ENCODE data around the gene SYNDIG1L.

SYNDIG1L gene

GRCh38 chr14:74429221-74429691 is 3.2 kb upstream of the SYNDIG1L start:
- DNase-seq: no peak

DNA sequence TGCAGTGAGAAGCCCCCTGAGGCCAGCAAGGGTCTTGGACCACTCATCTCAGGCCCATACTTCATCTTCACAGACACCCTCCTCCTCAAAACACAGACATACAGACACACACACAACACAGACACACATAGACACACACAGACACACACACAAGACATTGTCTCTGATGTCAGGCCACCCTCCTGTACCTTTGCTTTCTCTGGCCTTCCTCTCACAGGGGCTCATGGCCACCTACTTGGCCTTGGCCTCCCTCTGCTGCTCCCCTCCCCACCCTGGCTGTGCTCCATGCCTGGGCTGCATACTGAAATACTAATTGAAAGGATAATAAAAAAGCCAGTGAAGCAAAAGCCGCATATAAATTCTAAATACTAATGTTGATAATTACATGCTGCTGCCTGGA is 1.6 kb upstream of the SYNDIG1L start:
- DNase-seq: no peak

DNA sequence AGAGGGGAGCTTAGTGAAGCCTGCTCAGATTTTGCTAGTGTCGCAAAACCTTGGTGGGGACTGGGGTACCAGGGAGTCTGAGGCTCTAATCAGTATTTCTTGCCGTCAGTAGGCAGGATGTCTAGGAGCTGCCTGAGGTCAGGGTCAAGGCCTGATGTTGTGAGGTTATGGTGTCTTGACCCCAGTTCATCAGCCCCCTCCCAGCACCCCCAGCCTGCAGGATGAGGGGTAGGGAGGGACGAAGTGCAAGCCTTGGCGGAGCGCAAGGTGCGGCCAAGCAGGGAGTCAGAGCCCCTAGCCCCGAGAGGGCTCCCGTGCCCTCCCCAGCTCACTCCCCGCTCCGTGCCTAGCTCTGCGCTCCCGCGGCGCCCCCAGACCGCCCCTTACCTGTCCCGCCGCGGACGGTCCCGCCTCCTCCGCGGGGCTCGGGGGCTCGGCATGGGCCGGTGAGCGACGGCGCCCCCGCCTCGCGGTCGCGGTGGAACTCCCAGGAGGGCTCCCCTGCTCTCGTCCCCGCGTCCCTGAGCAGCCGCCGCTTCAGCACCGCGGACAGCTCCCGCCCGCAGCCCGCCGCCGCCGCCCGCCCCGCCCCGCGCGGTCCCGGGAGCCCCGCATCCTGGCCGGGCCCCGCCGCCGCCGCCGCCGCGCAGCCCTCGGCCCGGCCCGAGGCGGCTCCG is 347 bp downstream of the SYNDIG1L start:
- peak; percentile 42 for DNase-seq

- DNase-seq: no peak
Observed at GRCh38 chr14:74424606-74425005, 1.4 kb downstream of the SYNDIG1L start.

DNA sequence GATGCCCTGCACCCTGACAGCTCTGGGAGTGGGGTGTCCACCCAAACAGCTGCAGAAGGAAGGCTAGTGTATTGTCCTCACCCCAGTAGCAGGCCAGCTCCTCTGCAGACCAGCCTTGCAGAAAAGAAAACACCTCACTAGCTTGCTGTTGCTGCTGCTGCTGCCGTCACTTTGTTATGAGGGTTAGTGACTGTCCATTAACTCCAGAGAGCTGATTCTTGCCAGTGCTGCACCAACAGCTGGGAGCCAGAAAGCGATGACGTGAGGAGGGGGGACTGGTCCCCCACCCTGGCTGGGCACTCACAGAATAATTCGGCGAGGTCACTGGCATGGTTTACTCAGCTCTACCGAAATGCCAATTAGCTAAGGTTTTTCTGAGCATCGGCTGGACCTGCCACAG is 2.8 kb downstream of the SYNDIG1L start:
- no peak for DNase-seq

- DNase-seq: no peak
Observed at GRCh38 chr14:74421981-74422380, 4.0 kb downstream of the SYNDIG1L start.

GRCh38 chr14:74419086-74419485 is 6.9 kb downstream of the SYNDIG1L start:
- no peak for DNase-seq

DNA sequence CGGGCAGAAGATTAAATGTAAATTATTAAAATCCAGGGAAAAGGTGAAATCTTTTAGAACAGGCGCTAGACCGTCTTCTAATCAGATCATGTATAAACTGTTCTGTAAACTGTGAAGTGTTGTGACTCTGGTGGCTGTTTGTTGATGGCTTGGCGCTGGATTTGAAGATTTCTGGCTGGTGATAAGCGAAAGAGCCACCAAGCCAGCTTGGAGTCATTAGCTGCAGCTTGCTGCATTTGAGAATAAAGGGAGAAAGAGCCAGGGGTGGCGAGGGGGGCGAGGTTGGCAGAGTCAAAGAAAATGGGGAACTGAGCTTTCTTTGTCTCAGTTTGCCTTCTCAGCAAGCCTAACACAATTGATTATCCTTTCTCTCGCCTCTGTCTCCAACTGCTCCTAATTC is 8.0 kb downstream of the SYNDIG1L start:
- no peak for DNase-seq

GRCh38 chr14:74417611-74418010 is 8.4 kb downstream of the SYNDIG1L start:
- no peak for DNase-seq

DNA sequence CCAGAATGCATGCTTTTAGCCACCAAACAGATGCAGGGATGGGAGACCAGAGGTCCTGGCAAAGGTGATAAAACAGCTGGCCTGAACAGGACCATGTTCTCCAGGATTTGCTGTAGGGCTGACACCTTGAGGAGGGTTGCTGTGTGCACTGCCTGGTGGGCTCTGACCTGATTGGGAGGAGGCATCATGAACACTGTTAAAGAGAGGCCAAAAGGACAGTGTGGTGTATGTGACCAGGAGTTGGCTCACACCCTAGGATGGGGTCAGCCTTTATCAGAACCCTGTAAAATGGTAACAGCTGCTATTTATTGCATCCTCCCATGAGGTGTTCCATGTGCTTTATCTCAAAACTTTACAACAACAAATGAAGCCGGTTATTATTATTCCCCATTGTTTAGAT is 8.8 kb downstream of the SYNDIG1L start:
- DNase-seq: no peak

DNA sequence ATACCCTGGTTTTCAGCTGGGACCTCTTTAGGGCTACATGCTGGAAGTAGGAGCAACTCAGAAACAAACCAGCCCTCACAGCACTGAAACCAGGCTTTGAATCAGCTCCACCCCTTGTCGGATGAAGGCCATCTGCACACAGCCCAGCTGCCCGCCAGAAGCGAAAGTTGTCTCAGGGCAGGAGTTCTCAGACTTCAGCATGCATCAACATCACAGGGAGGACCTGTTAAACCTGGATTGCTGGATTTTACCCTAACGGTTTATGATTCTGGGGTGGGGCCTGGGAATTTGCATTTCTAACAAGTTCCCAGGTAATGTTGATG is 10.9 kb downstream of the SYNDIG1L start:
- DNase-seq: no peak

- DNase-seq: peak; percentile 28
Observed at GRCh38 chr14:74414403-74415114, 11.5 kb downstream of the SYNDIG1L start.

DNA sequence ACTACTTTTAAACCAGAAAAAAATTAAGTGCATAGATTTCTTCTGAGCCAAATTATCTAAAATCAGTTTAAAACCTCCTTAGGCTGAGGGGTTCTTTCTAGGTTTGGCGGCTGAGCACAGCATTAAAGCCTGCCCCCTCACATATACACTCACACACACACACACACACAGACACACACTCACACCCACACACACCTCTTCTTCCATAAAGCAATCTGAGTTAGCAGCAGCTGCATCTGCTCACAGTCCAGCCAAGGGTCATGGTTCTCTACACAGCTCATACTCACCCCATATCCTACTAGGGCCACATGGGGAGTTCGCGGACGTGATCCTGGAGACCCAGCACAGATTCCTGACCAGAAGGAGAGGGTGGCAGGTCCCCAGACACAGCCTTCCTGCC is 12.4 kb downstream of the SYNDIG1L start:
- no peak for DNase-seq

DNA sequence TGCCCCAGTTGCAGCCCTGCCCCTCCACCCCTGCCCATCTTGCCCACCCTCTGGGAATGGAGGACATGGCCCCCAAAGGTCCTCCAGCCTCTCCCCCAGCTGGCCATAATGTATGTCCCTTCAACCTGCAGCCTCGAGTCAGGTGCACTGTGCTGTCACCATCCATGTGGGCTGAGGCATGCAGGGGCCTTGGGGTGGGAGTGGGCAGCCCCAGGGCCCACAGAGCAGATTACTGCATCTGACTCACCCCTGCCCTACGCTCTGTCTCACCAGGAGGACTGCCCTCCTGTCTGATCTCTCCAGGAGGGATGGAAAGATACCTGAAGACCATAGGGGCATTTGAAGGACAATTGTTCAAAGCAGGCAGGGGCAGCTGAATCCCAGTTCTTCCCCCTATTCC is 13.3 kb downstream of the SYNDIG1L start:
- DNase-seq: no peak

GRCh38 chr14:74411671-74412070 is 14.3 kb downstream of the SYNDIG1L start:
- DNase-seq: no peak

DNA sequence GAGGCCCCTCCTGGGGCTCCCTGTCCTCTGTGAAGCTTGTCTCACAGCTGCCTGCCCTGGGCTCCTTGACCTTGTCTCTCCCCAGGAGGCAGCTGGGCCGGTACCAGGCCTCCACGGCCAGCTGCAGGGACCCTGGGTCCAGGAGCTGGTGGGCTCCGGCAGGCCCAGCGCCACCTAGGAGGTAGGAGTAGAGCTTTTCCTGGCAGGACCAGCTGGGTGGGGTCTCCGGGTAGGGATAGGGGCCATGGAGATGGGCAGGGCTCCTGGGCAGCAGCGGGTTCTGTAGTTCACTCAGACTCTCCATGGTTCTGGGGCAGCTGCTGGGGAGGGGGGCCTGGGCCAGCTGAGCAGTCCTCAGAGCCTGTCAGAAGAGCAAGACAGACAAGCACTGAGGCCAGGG is 16.6 kb downstream of the SYNDIG1L start:
- DNase-seq: no peak

DNA sequence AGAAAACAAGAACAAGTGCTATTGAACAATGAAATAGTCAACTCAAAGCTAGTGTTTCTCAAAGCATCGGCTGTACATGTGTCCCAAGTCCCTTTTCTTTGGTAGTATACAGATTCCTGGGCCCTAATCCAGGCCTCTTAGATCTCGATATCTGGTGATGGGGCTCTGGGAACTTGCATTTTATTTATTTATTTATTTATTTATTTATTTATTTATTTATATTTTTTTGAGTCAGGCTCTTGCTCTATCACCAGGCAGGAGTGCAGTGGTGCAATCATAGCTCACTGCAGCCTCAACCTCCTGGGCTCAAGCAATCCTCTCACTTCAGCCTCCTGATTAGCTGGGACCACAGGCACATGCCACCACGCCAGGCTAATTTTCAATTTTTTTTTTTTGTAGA is 17.1 kb downstream of the SYNDIG1L start:
- no peak for DNase-seq

GRCh38 chr14:74407801-74408154 is 18.2 kb downstream of the SYNDIG1L start:
- DNase-seq: no peak

DNA sequence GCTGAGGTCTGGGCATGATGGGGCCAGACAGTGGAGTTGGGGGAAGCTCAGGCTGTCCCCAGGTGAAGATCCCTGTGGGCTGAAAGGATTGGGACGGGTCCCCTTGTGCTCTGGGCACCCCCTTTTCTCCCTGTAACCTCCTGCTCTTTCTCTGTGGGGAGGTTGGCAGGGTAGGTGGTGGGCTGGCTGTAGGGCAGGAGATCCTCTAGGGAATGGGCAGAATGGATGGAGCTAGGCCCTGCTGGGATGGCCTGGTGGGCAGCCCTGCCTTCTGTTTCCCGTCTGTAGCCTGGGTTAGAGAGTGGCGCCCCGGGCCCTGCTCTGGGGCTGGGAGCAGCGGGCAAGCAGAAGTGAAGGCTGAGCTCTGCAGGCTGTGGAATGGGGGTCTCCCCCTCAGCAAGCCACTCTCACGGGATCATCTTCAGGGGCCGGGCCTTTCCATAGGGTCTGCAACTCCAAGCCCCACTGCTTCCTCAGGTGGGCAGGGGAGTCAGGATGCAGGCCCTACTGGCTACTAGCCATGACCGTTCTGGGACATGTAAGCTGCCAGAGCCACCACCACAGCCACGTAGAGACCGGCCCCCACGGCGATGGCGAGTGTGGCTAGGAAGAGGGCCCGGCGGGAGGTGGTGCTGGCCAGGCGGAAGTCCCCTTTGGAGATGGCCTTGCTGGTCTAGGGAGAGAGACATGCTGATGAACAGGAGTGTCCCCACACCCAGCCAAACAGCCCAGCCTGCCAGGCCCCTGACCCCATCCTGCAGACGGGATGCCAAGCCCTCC is 18.8 kb downstream of the SYNDIG1L start:
- DNase-seq: no peak

DNA sequence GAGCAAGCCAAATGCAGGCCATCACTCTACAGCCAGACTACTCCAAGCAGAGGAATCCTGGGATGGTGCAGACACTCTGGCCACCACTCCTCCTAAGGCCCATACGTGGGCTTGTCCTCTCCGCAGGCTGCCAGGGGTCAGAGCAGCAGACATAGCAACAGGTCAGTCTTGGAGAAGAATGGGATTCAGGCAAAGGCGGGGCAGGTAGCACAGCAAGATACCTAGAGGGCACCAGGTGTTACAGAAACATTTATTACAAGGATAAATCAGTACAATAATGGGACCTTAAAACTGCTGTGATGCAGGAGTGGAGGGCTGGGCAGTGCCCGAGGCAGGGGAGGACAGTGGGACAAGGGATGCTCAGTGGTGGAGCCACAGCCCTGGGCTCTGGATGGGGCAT is 20.3 kb downstream of the SYNDIG1L start:
- no peak for DNase-seq

- DNase-seq: no peak
Observed at GRCh38 chr14:74404435-74404834, 21.6 kb downstream of the SYNDIG1L start.

DNA sequence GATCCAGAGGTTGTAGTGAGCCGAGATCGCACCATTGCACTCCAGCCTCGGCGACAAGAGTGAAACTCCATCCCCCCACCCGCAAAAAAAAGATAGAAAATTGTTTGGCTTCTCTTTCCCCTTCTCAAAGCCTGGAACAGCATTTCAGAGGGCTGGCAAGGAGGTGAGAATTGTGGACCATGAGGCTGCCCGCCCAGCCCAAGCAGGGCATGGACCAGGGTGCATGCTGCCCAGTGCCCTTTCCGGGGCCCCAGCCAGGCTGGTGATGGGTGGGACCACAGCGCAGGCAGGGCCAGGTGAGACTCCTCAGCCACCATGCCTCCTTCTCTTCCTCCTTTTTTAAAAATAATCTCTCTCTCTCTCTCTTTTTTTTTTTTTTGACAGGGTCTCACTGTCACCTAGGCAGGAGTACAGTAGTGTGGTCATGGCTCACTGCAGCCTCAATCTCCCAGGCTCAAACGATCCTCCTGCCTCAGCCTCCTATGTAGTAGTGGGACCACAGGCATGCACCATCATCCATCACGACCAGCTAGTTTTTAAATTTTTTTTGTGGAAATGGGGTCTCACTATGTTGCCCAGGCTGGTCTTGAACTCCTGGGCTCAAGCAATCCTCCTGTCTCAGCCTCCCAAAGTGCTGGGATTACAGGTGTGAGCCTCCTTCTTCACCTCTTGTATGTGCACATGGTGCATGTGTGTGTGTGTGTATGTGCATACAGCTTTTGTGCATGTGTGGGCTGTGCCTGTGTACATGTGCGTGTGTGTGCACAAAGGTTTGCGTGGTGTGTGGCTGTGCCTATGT is 22.2 kb downstream of the SYNDIG1L start:
- no peak for DNase-seq

Data from fibroblast of skin of scalp (primary cell).